ENCODE measurements around the gene CNKSR2. TPM values are rescaled to one million over a fixed set of nuclear protein-coding genes. Genes with fewer than 3 reads are reported as not detected.

CNKSR2 gene
- total and polyA plus RNA-seq, 2 of the 13 experiments (the other 11 are each of a cell fraction or from before 2014, with no cell fraction given), result not detected

- TF ChIP-seq RFX3 (CRISPR knock-in tag; IDR thresholded peaks at IDR 0.05) (no peak), POGZ (CRISPR knock-in tag; IDR thresholded peaks at IDR 0.05) (no peak), CERS6 (CRISPR knock-in tag; IDR thresholded peaks at IDR 0.05) (no peak), GATA4 (IDR thresholded peaks at IDR 0.05; ENCODE audit: borderline replicate concordance, low read depth) (no peak), RNF2 (conservative IDR thresholded peaks at IDR 0.05; ENCODE audit: low read depth) (no peak), ARID5B (CRISPR knock-in tag; IDR thresholded peaks at IDR 0.05) (no peak), ZNF230 (CRISPR knock-in tag; IDR thresholded peaks at IDR 0.05) (no peak), ZFP90 (CRISPR knock-in tag; IDR thresholded peaks at IDR 0.05; ENCODE audit: borderline replicate concordance) (no peak), SOX13 (IDR thresholded peaks at IDR 0.05) (no peak), SOX13 (CRISPR knock-in tag; conservative IDR thresholded peaks at IDR 0.05 in 1 of 2, IDR thresholded peaks at IDR 0.05 in 1 of 2) (no peak), HOXA5 (CRISPR knock-in tag; IDR thresholded peaks at IDR 0.05) (no peak), EHMT2 (IDR thresholded peaks at IDR 0.05; ENCODE audit: borderline replicate concordance, low read depth, low read length) (no peak)
- TF ChIP-seq, protein P1, sequence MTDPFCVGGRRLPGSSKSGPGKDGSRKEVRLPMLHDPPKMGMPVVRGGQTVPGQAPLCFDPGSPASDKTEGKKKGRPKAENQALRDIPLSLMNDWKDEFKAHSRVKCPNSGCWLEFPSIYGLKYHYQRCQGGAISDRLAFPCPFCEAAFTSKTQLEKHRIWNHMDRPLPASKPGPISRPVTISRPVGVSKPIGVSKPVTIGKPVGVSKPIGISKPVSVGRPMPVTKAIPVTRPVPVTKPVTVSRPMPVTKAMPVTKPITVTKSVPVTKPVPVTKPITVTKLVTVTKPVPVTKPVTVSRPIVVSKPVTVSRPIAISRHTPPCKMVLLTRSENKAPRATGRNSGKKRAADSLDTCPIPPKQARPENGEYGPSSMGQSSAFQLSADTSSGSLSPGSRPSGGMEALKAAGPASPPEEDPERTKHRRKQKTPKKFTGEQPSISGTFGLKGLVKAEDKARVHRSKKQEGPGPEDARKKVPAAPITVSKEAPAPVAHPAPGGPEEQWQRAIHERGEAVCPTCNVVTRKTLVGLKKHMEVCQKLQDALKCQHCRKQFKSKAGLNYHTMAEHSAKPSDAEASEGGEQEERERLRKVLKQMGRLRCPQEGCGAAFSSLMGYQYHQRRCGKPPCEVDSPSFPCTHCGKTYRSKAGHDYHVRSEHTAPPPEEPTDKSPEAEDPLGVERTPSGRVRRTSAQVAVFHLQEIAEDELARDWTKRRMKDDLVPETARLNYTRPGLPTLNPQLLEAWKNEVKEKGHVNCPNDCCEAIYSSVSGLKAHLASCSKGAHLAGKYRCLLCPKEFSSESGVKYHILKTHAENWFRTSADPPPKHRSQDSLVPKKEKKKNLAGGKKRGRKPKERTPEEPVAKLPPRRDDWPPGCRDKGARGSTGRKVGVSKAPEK (CRISPR knock-in tag; IDR thresholded peaks at IDR 0.05; ENCODE audit: borderline replicate concordance), result no peak
These were observed 5.8 kb downstream of the CNKSR2 start (continued) for GRCh38 chrX:21379991-21380390.

Measured in HepG2 (cell line).